ENCODE results near the gene BCL7B.
"Not testable (repeated sequence)": the region's sequence is repeated elsewhere in the genome, so short reads cannot be mapped to it uniquely, and the experiment has no call there.

The BCL7B gene

GRCh38 chr7:73509463-73509862 is 48.0 kb downstream of the BCL7B start:
- no peak overlapping the region for H3K27ac Mint-ChIP-seq
- peaks cover 39% of the 10 kb centered on the region for H3K36me3 Mint-ChIP-seq (ENCODE audit: low read depth)
- H3K4me3 Mint-ChIP-seq: no peak overlapping the region

GRCh38 chr7:73507556-73507955 is 49.9 kb downstream of the BCL7B start:
- H3K36me3 Mint-ChIP-seq (ENCODE audit: low read depth): peaks cover 37% of the 10 kb centered on the region
- no peak overlapping the region for H3K27ac Mint-ChIP-seq
- no peak overlapping the region for H3K4me3 Mint-ChIP-seq
- H3K27me3 Mint-ChIP-seq (ENCODE audit: low read depth): no peaks in the 10 kb centered on the region
- no peaks in the 10 kb centered on the region for H3K9me3 Mint-ChIP-seq
- peaks cover 12% of the 10 kb centered on the region for H3K4me1 Mint-ChIP-seq (ENCODE audit: low read depth)

More at GRCh38 chr7:73509463-73509862, 48.0 kb downstream of the BCL7B start:
- Mint-ChIP-seq H3K9me3 (no peaks in the 10 kb centered on the region), H3K4me1 (ENCODE audit: low read depth) (peaks cover 15% of the 10 kb centered on the region), H3K27me3 (ENCODE audit: low read depth) (no peaks in the 10 kb centered on the region)

GRCh38 chr7:73504920-73505319 is 52.6 kb downstream of the BCL7B start:
- no peaks in the 10 kb centered on the region for H3K9me3 Mint-ChIP-seq
- H3K27me3 Mint-ChIP-seq (ENCODE audit: low read depth): no peaks in the 10 kb centered on the region
- H3K27ac Mint-ChIP-seq: no peak overlapping the region
- no peak overlapping the region for H3K4me3 Mint-ChIP-seq
- peaks cover 43% of the 10 kb centered on the region for H3K36me3 Mint-ChIP-seq (ENCODE audit: low read depth)
- H3K4me1 Mint-ChIP-seq (ENCODE audit: low read depth): peaks cover 14% of the 10 kb centered on the region

GRCh38 chr7:73504017-73504416 is 53.5 kb downstream of the BCL7B start:
- no peaks in the 10 kb centered on the region for H3K27me3 Mint-ChIP-seq (ENCODE audit: low read depth)
- H3K4me1 Mint-ChIP-seq (ENCODE audit: low read depth): peaks cover 14% of the 10 kb centered on the region
- H3K27ac Mint-ChIP-seq: no peak overlapping the region
- H3K9me3 Mint-ChIP-seq: no peaks in the 10 kb centered on the region
- H3K4me3 Mint-ChIP-seq: no peak overlapping the region
- H3K36me3 Mint-ChIP-seq (ENCODE audit: low read depth): peaks cover 44% of the 10 kb centered on the region

GRCh38 chr7:73503229-73503628 is 54.3 kb downstream of the BCL7B start:
- no peak overlapping the region for H3K4me3 Mint-ChIP-seq
- H3K36me3 Mint-ChIP-seq (ENCODE audit: low read depth): peaks cover 45% of the 10 kb centered on the region
- H3K4me1 Mint-ChIP-seq (ENCODE audit: low read depth): peaks cover 17% of the 10 kb centered on the region
- H3K9me3 Mint-ChIP-seq: no peaks in the 10 kb centered on the region
- no peak overlapping the region for H3K27ac Mint-ChIP-seq
- H3K27me3 Mint-ChIP-seq (ENCODE audit: low read depth): no peaks in the 10 kb centered on the region

GRCh38 chr7:73496626-73497025 is 60.9 kb downstream of the BCL7B start:
- Mint-ChIP-seq H3K4me3 (no peak overlapping the region), H3K9me3 (no peaks in the 10 kb centered on the region), H3K27ac (no peak overlapping the region), H3K27me3 (ENCODE audit: low read depth) (no peaks in the 10 kb centered on the region), H3K4me1 (ENCODE audit: low read depth) (peaks cover 13% of the 10 kb centered on the region), H3K36me3 (ENCODE audit: low read depth) (peaks cover 62% of the 10 kb centered on the region)

GRCh38 chr7:73495507-73495906 is 62.0 kb downstream of the BCL7B start:
- not testable (repeated sequence) for H3K9me3 Mint-ChIP-seq; H3K27me3 Mint-ChIP-seq (ENCODE audit: low read depth); H3K4me1 Mint-ChIP-seq (ENCODE audit: low read depth); H3K27ac Mint-ChIP-seq; H3K4me3 Mint-ChIP-seq
- H3K36me3 Mint-ChIP-seq (ENCODE audit: low read depth): peaks cover 59% of the 10 kb centered on the region

GRCh38 chr7:73489976-73490375 is 67.5 kb downstream of the BCL7B start:
- Mint-ChIP-seq H3K27ac (no peak overlapping the region), H3K4me3 (no peak overlapping the region), H3K4me1 (ENCODE audit: low read depth) (peaks cover 9% of the 10 kb centered on the region), H3K9me3 (no peaks in the 10 kb centered on the region), H3K27me3 (ENCODE audit: low read depth) (no peaks in the 10 kb centered on the region), H3K36me3 (ENCODE audit: low read depth) (peaks cover 49% of the 10 kb centered on the region)

GRCh38 chr7:73487486-73487885 is 70.0 kb downstream of the BCL7B start:
- no peaks in the 10 kb centered on the region for H3K9me3 Mint-ChIP-seq
- no peaks in the 10 kb centered on the region for H3K27me3 Mint-ChIP-seq (ENCODE audit: low read depth)
- H3K4me3 Mint-ChIP-seq: no peak overlapping the region
- peaks cover 45% of the 10 kb centered on the region for H3K36me3 Mint-ChIP-seq (ENCODE audit: low read depth)
- H3K27ac Mint-ChIP-seq: no peak overlapping the region
- peaks cover 4% of the 10 kb centered on the region for H3K4me1 Mint-ChIP-seq (ENCODE audit: low read depth)
